Retinal pigment epithelial cell (primary cell): ENCODE measurements around the gene LYZL4.

Source experiments
- DNase-seq: peaks from one replicate; pipeline ENCODE4 v3.0.0-alpha.2; 2010; ENCODE audit warnings: low read depth
- H3K4me3 ChIP-seq: 2 replicates; pipeline ENCODE4 v1.5.1; 2011; ENCODE audit warnings: mild to moderate bottlenecking, low read length, control low read depth, moderate library complexity
- TF ChIP-seq, protein P1 (sequence below): conservative IDR thresholded peaks from 2 replicates; pipeline ENCODE4 v1.5.1; 2011; ENCODE audit warnings: low read depth, low read length, control low read depth, inconsistent platforms

The LYZL4 gene

DNA sequence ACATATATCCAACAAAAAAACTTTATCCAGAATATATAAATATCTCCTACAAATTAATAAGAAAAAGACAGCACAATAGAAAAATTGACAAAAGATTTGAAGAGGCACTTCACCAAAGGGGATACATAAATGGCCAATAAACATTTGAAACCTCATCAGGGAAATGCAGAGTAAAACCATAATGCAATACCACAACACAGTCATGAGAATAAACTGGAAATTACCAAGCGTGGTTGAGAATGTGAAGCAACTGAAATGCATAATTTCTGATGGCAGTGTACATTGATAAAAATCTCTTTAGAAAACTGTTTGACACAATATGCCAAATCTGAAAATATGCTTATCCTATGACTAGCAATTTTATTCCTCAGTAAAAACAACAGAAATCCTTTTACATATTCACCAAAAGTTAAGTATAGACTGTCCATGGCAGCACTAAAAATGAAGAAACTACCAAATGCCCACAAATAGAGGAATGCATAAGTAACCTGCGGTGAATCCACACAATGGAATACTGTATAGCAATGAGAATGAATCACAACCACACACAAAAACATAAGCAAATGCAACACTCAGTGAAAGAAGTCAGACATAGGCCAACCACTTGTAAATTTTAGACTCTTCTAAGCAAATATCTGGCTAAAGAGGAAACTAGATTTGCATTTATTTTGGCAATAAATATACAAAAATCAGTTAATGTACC is 7.9 kb downstream of the LYZL4 start:
- no peak for DNase-seq
- H3K4me3 ChIP-seq: no peak overlapping the region
- TF ChIP-seq, protein P1, sequence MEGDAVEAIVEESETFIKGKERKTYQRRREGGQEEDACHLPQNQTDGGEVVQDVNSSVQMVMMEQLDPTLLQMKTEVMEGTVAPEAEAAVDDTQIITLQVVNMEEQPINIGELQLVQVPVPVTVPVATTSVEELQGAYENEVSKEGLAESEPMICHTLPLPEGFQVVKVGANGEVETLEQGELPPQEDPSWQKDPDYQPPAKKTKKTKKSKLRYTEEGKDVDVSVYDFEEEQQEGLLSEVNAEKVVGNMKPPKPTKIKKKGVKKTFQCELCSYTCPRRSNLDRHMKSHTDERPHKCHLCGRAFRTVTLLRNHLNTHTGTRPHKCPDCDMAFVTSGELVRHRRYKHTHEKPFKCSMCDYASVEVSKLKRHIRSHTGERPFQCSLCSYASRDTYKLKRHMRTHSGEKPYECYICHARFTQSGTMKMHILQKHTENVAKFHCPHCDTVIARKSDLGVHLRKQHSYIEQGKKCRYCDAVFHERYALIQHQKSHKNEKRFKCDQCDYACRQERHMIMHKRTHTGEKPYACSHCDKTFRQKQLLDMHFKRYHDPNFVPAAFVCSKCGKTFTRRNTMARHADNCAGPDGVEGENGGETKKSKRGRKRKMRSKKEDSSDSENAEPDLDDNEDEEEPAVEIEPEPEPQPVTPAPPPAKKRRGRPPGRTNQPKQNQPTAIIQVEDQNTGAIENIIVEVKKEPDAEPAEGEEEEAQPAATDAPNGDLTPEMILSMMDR: no peak

DNA sequence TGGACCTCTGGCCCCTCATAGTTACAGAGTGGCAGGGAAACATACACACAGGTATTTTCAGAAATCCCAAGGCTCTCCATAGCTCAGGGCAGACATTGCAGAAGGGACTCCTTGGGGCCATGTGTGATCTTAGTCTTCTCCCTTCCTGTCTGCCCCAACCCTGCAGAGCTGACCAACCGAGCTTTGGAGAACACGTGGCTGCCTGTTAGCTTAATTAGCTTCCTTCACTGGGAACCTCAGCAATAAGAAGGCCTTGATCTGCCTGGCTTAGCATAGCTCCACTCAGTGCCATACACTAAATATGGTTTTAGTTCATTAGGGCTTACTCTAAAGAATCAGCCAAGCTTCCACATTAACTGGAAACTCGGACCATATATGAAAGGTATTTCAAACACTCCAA is 12.3 kb downstream of the LYZL4 start:
- H3K4me3 ChIP-seq: no peak overlapping the region
- peak; percentile 69 for DNase-seq
- TF ChIP-seq, protein P1: no peak

DNA sequence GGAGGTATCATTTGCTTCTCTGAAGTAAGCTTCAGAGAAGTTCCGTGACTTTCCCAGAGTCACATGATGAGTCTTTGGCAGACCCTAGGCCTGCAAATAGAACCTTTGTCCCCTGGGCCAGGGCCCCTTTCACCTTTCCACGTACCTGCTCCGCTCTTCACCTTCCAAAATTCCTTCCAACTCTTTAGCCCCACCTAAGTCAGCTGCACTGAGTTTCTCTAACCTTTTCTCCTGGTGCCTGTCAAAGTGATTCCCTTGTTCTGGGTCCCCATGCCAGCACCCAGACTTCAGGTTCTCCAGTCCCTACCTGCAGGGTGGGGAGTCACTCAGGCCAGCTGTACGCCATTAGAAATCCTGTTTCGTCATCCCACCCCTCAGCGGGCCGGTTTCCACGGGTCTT is 12.8 kb downstream of the LYZL4 start:
- TF ChIP-seq, protein P1: no peak
- no peak overlapping the region for H3K4me3 ChIP-seq
- no peak for DNase-seq

DNA sequence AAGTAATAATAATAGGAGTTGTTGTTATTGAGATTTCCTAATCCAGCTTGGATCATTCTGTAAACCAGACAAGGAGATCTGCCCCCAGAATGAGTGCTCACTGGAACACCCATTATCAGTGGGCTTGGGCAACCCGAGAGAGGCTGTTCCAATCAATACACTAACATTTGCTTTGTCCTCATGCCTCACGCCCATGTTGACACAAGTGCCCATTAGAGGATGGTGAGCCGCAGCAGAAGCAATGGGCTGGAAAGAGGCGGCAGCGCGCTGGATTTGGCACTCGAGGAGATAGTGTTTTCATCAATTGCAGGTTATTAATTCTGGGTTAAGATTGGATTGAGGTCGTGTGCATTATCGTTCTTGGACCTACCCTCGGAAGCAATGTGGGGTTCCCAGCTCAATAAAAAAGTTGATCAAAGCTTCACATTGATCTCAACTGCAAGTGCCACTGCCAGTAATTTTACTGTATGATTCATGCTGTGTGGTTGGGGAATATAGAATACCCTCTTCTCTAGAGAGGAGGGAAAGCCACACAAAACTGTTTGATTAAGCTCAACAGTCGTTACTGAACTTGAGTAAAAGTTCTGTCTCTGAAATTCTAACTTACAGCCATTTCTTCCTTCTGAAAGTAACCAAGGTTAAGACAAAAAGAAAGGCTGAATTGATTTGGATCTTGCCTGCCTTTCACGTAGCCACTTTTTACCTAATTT is 15.7 kb downstream of the LYZL4 start:
- TF ChIP-seq, protein P1: no peak
- DNase-seq: no peak
- no peak overlapping the region for H3K4me3 ChIP-seq

DNA sequence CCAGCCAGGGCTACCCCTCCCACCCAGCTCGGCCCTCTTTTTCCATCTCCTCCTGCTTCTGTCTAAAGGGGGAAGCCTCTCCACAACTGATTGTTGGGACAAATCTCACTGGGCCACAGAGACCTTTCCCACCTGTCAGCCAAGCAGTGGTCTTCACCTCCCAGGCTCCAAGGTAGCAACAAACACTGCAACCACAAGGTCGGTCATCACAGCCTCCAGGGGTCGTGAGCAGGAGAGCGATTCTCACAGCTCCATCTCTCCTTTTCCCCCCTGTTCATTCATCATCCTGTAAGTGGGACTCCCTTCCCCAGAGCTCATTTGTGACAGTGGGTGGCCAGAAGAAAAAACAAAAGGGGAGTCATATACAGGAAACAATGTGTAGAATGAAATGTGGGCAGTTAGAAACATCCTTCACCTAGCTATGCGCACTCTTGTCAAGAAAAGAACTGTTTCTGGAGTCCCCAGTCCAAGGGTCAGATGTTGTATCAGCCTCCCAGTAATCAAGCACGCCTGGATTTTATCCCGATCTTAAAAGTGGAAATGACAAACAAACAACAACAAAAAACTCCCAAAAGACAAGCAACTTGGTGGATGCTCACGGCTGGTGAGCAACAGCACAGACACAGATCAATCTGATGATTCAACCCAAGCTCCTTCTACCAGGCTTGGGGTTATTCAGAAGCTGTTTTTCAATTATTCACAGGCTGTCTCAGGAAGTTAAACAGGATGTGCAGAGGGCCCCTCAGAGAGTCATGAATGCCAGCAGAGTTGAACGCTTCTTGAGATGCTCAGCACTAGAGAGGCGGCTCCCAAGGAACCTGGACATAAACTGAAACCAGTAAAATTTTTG is 22.4 kb downstream of the LYZL4 start:
- TF ChIP-seq, protein P1: no peak
- no peak for DNase-seq
- H3K4me3 ChIP-seq: no peak overlapping the region

DNA sequence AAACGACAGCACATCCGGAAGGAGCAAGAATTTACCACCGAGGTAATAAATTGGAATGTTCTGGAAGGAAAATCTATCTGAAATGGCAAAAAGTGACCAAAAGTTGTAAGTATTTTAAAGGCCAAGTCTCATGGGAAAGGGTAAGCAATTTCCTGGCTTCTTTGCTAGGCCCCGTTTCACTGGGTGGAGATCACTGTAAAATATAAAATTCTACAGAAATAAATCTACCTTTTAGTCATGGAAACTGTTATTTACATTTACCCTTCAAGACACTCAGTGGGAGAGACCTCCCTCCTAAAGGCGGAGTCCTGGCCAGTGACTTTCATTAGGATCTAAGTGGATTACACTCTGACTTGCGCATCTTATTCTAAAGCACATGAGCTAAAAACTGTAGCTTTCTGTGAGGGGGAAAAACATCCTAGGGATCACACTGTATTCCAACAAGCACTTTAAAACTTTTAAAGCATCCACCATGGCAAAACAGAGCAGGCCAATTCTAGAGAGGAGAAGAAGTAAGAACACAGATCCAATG is 28.8 kb downstream of the LYZL4 start:
- DNase-seq: no peak
- H3K4me3 ChIP-seq: no peak overlapping the region
- TF ChIP-seq, protein P1: no peak
